Activated CD4-positive, CD25-positive, alpha-beta regulatory T cell (primary cell): Measurements from ENCODE around the gene USP47.

Source experiments
- DNase-seq, 4 experiments: peaks; one replicate each; lab custom pipeline; 2025; lab: John Stamatoyannopoulos, UW

Gene USP47

GRCh38 chr11:11864803-11865202 is 23.0 kb downstream of the USP47 start:
- DNase-seq: no peak

- no peak for DNase-seq
Measured at GRCh38 chr11:11865449-11865848, 23.7 kb downstream of the USP47 start.

GRCh38 chr11:11866203-11866602 is 24.4 kb downstream of the USP47 start:
- DNase-seq: no peak

GRCh38 chr11:11867720-11868119 is 25.9 kb downstream of the USP47 start:
- DNase-seq: no peak

GRCh38 chr11:11871991-11872401 is 30.2 kb downstream of the USP47 start:
- no peak for DNase-seq

GRCh38 chr11:11876458-11876857 is 34.7 kb downstream of the USP47 start:
- no peak for DNase-seq

GRCh38 chr11:11880179-11880578 is 38.4 kb downstream of the USP47 start:
- no peak for DNase-seq

- DNase-seq: no peak
Measured at GRCh38 chr11:11882539-11882938, 40.8 kb downstream of the USP47 start.

- no peak for DNase-seq
Measured at GRCh38 chr11:11884351-11884750, 42.6 kb downstream of the USP47 start.

- no peak for DNase-seq
Measured at GRCh38 chr11:11884774-11885481, 43.2 kb downstream of the USP47 start.

- DNase-seq: no peak
Measured at GRCh38 chr11:11894486-11894885, 52.7 kb downstream of the USP47 start.

- no peak for DNase-seq
Measured at GRCh38 chr11:11895672-11896071, 53.9 kb downstream of the USP47 start.

GRCh38 chr11:11898648-11899047 is 56.9 kb downstream of the USP47 start:
- no peak for DNase-seq

GRCh38 chr11:11899401-11899800 is 57.6 kb downstream of the USP47 start:
- no peak for DNase-seq

GRCh38 chr11:11901929-11902328 is 60.2 kb downstream of the USP47 start:
- no peak for DNase-seq

GRCh38 chr11:11909727-11910126 is 68.0 kb downstream of the USP47 start:
- no peak for DNase-seq

GRCh38 chr11:11910541-11910940 is 68.8 kb downstream of the USP47 start:
- DNase-seq: no peak

- no peak for DNase-seq
Measured at GRCh38 chr11:11913395-11913794, 71.6 kb downstream of the USP47 start.

- no peak for DNase-seq
Measured at GRCh38 chr11:11915625-11916024, 73.9 kb downstream of the USP47 start.

- no peak for DNase-seq
Measured at GRCh38 chr11:11916981-11917399, 75.2 kb downstream of the USP47 start.

GRCh38 chr11:11923828-11924227 is 82.1 kb downstream of the USP47 start:
- no peak for DNase-seq

- DNase-seq: no peak
Measured at GRCh38 chr11:11929920-11930319, 88.1 kb downstream of the USP47 start.

GRCh38 chr11:11931461-11932055 is 89.8 kb downstream of the USP47 start:
- DNase-seq: no peak

GRCh38 chr11:11935536-11935935 is 93.8 kb downstream of the USP47 start:
- DNase-seq: no peak
